Adrenal gland (tissue), 12 donors: ENCODE data around the gene CRTC1. TPM values are rescaled to one million over a fixed set of nuclear protein-coding genes. Genes with fewer than 3 reads are reported as not detected.

Experiments used
- DNase-seq, 7 donors: peaks; one replicate each; pipeline ENCODE4 v3.0.0-alpha.2; 2019 to 2020
- H3K27ac ChIP-seq, 5 donors: fragments of 200-600 bp; sonication (generic) in 4 of 5; 1 replicate in 3 of 5; 2 replicates in 2 of 5; pipeline versions ENCODE4 v1.5.1 to v1.8.0; 2016 to 2020; ENCODE audit warnings: mild to moderate bottlenecking in 1 of 5
- H3K27me3 ChIP-seq: fragments of 200-600 bp; 2 replicates; pipeline ENCODE4 v1.8.0; 2021
- H3K36me3 ChIP-seq, 2 donors: fragments of 200-600 bp; replicated peaks in 1 of 2; 1 replicate in 1 of 2; 2 replicates in 1 of 2; pipeline versions ENCODE4 v1.5.1 to v1.8.0; 2018 to 2022
- H3K4me1 ChIP-seq, 2 donors: fragments of 200-600 bp; replicated peaks in 1 of 2; 1 replicate in 1 of 2; 2 replicates in 1 of 2; pipeline versions ENCODE4 v1.5.1 to v1.8.0; 2018 to 2021
- H3K4me3 ChIP-seq, 4 donors: fragments of 200-600 bp; sonication (generic) in 3 of 4; one replicate each; pipeline ENCODE4 v1.5.1; 2016 to 2018
- H3K9me3 ChIP-seq, 3 donors: fragments of 200-600 bp; sonication (generic) in 1 of 3; replicated peaks in 1 of 3; 1 replicate in 2 of 3; 2 replicates in 1 of 3; pipeline versions ENCODE4 v1.5.1 to v1.8.0; 2016 to 2021
- POLR2A ChIP-seq, 2 donors: fragments of 450-650 bp; IDR thresholded peaks; one replicate each; pipeline ENCODE4 v1.6.1; 2017; ENCODE audit warnings: antibody characterized with exemption in 2 of 2, mild to moderate bottlenecking in 2 of 2, moderate library complexity in 1 of 2
- WGBS, 4 donors: extraction: QIAGEN DNeasy Blood & Tissue Kit in 2 of 4; methylation state at CpG; one replicate each; pipeline versions ENCODE4 v1.1.5 to v1.1.7; 2013 to 2017; 5-methylcytosine and 5-hydroxymethylcytosine counted together
- intact Hi-C, 2 donors: fragments of 100-400 bp; cut with DNase I; formaldehyde crosslinking; loops; one replicate each; pipeline versions ENCODE4 v1.14.1 to v1.15.0; 2022 to 2023
- polyA plus RNA-seq, 3 donors: library from polyadenylated mRNA; stranded (reverse); fragments of 200-250 nt in 2 of 3; fragments of 350-450 nt in 1 of 3; fragmentation: Illumina TruSeq in 1 of 3; extraction: RNeasy Lipid Tissue Mini Kit (QIAGEN cat#74804) in 1 of 3; gene quantifications; one replicate each; pipeline ENCODE4 v1.2.3, GENCODE V29; 2013 to 2014
- total RNA-seq, 9 donors: library from RNA; depleted of rRNA in 4 of 9; stranded (reverse); fragments of >200 nt in 4 of 9; fragments of 120-200 nt in 1 of 9; fragmentation: NEBNext Ultra II Directional in 1 of 9; extraction: Animal tissue kit (Norgen Biotek cat#: 25700) in 1 of 9; gene quantifications; one replicate each; pipeline versions ENCODE4 v1.1.0 to v1.2.4, GENCODE V29; 2013 to 2023
- TF ChIP-seq, protein P1 (sequence below), 6 experiments: fragments of 450-650 bp in 4 of 6; fragments of 200-600 bp in 2 of 6; sonication (generic) in 1 of 6; IDR thresholded peaks; 1 replicate in 5 of 6; 2 replicates in 1 of 6; pipeline versions ENCODE4 v1.5.1 to v1.8.0; 2016 to 2021; ENCODE audit warnings: antibody characterized with exemption in 6 of 6, mild to moderate bottlenecking in 2 of 6, moderate library complexity in 1 of 6
- donor health status: healthy with polysubstance abuse.
- donor health status: Bipolar disorder and iron deficiency.
- donor health status: DM: yes; HTN: yes; CAD: no.
- donor health status: DM: no; HTN: no; CAD: no.
- donor health status: DM: no; HTN: no; CAD: no.
- donor health status: DM: yes; HTN: yes; CAD: no.

Gene CRTC1
- total and polyA plus RNA-seq, 12 donors, result 3.1 to 38.1 (median 10.3) TPM

GRCh38 chr19:18698321-18699167 is 15.1 kb downstream of the CRTC1 start:
- no peaks in the 10 kb centered on the region for H3K9me3 ChIP-seq
- peaks cover 13 to 19% of the 10 kb centered on the region in 2 donors for H3K4me1 ChIP-seq
- H3K27me3 ChIP-seq, result no peaks in the 10 kb centered on the region
- no peaks in the 10 kb centered on the region for H3K36me3 ChIP-seq
- H3K27ac ChIP-seq, result no peak overlapping the region
- no peak overlapping the region for H3K4me3 ChIP-seq
- intact Hi-C loops, result no loop called here
- TF ChIP-seq POLR2A (IDR thresholded peaks at IDR 0.05), result no peak
- TF ChIP-seq, protein P1, sequence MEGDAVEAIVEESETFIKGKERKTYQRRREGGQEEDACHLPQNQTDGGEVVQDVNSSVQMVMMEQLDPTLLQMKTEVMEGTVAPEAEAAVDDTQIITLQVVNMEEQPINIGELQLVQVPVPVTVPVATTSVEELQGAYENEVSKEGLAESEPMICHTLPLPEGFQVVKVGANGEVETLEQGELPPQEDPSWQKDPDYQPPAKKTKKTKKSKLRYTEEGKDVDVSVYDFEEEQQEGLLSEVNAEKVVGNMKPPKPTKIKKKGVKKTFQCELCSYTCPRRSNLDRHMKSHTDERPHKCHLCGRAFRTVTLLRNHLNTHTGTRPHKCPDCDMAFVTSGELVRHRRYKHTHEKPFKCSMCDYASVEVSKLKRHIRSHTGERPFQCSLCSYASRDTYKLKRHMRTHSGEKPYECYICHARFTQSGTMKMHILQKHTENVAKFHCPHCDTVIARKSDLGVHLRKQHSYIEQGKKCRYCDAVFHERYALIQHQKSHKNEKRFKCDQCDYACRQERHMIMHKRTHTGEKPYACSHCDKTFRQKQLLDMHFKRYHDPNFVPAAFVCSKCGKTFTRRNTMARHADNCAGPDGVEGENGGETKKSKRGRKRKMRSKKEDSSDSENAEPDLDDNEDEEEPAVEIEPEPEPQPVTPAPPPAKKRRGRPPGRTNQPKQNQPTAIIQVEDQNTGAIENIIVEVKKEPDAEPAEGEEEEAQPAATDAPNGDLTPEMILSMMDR (IDR thresholded peaks at IDR 0.05), result no peak
- no peak for DNase-seq
- 92 to 98% (median 93%) methylated on average over 12 to 18 of the region's 18 CpGs for WGBS, 4 donors

DNA sequence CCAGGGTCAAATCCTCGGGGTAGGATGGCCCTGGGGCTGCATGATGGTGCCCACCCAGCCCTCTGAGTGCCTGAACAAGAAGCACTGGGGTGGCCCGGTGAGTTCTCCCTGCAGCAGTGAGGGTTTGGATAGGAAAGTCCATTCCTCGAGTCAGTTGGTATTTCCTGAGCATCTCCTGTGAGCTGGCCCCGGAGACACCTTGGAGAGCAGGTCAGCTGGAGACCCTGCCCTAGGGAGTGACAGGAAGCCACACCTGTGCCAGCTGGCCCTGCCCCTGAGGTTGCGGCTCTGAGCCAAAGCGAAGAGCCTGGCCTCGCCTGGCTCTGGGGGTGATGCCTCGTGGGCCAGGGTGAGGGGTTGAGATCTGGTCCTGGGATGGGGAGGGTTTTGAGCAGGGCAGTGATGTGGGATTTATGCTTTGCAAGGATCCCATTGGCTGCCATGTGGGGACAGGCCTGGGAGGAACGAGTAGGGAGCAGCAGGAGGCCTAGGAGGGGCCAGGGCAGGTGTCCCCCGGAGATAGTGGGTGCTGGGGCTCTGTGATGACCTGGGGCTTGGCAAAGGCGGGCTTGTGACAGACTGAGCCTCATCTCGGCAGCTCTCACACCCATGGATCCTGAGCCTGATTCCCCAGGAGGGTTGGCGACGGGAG is 16.0 kb downstream of the CRTC1 start:
- no peak for DNase-seq
- H3K36me3 ChIP-seq, result no peaks in the 10 kb centered on the region
- intact Hi-C loops, result no loop called here
- no peak overlapping the region for H3K4me3 ChIP-seq
- H3K27me3 ChIP-seq, result no peaks in the 10 kb centered on the region
- no peak for TF ChIP-seq POLR2A (IDR thresholded peaks at IDR 0.05)
- TF ChIP-seq, protein P1 (IDR thresholded peaks at IDR 0.05), result no peak
- WGBS, 4 donors, result 77 to 84% (median 82%) methylated on average over 9 to 14 of the region's 14 CpGs
- no peaks in the 10 kb centered on the region for H3K9me3 ChIP-seq
- peak overlapping the region in 2 of 5 donors; percentile 71 to 78 for H3K27ac ChIP-seq
- peaks cover 13 to 19% of the 10 kb centered on the region in 2 donors for H3K4me1 ChIP-seq

DNA sequence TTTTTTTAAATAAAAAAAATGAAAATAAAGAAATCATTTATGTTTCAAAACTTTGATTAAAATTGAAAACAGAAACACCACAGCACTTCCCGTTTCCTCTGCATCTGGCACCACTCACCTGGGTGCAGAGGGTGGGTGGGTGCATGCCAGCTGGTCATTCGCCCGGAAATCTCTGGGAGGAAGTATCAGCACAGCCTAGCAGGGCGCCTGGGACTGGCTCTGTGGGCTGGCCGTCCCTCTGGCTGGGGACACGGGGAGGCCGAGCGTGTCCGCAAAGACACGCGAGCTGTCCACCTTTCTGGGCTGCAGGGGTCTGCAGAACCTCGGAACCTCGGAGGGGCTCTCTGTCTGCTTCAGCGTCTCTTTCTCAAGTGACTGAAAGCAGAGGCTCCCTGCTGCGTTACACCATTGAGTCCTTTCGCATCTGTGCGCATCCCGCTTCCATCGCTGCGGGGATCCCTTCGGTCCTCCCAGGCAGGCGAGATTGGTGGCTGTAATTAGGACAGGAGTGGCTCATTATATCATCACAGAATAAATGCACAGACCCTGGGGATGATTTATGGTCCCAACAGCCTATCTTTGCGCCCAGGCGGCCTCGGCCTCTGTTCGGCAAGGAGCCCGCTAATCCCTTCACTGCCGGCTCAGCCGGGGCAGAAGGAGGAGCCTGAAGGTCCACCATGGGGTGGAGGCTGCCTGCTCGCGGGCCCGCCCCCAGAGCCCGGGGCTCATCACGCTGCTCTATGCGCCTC is 17.2 kb downstream of the CRTC1 start:
- peak in 1 of 2 donors; percentile 11 for TF ChIP-seq POLR2A (IDR thresholded peaks at IDR 0.05)
- TF ChIP-seq, protein P1 (IDR thresholded peaks at IDR 0.05), result no peak
- Histone ChIP-seq H3K9me3 (no peaks in the 10 kb centered on the region), H3K4me3 (peak overlapping the region in 2 of 4 donors; percentile 42 to 58), H3K36me3 (no peaks in the 10 kb centered on the region), H3K27ac (peak overlapping the region in 4 of 5 donors; percentile 3 to 84 (median 68)), H3K4me1 (peaks cover 13 to 19% of the 10 kb centered on the region in 2 donors), H3K27me3 (no peaks in the 10 kb centered on the region)
- 6 to 41% (median 16%) methylated on average over 22 to 35 of the region's 35 CpGs for WGBS, 4 donors
- intact Hi-C loops, result no loop called here
- peak; percentile 56 to 84 (median 75) for DNase-seq

- H3K4me1 ChIP-seq, result peaks cover 13 to 19% of the 10 kb centered on the region in 2 donors
- no peaks in the 10 kb centered on the region for H3K9me3 ChIP-seq
- intact Hi-C loops, result no loop called here
- H3K4me3 ChIP-seq, result peak overlapping the region in 1 of 4 donors; percentile 58
- H3K27me3 ChIP-seq, result no peaks in the 10 kb centered on the region
- DNase-seq, result no peak
- peak overlapping the region in 2 of 5 donors; percentile 78 to 84 for H3K27ac ChIP-seq
- H3K36me3 ChIP-seq, result no peaks in the 10 kb centered on the region
- TF ChIP-seq, protein P1 (IDR thresholded peaks at IDR 0.05), result no peak
- TF ChIP-seq POLR2A (IDR thresholded peaks at IDR 0.05), result no peak
- 19 to 43% (median 25%) methylated on average over 2 to 7 of the region's 7 CpGs for WGBS, 4 donors
Measured at GRCh38 chr19:18701250-18701608, 17.7 kb downstream of the CRTC1 start.
